Astrocyte (in vitro differentiated cells and primary cell): ENCODE results near the gene PDSS1. TPM values are rescaled to one million over a fixed set of nuclear protein-coding genes. Genes with fewer than 3 reads are reported as not detected.
A peak's percentile ranks its signal among the peaks of the same experiment; 100 is the strongest.

Experiments used
- DNase-seq: peaks from one replicate; pipeline ENCODE4 v3.0.0-alpha.2; 2010; ENCODE audit warnings: low read depth
- FAIRE-seq: peaks from 2 replicates; lab custom pipeline; 2011; peaks lifted over from hg19 to GRCh38; lab: Jason Lieb, UNC
- H2AFZ ChIP-seq: 2 replicates; pipeline ENCODE4 v1.6.0; 2012; ENCODE audit warnings: low read depth, low read length, inconsistent platforms
- H3K27ac ChIP-seq: 2 replicates; pipeline ENCODE4 v1.5.1; 2011; ENCODE audit warnings: low read depth, low read length, inconsistent platforms
- H3K27me3 ChIP-seq: 2 replicates; pipeline ENCODE4 v1.6.0; 2011; ENCODE audit warnings: low read length, inconsistent platforms; ENCODE audit not compliant: insufficient read depth
- H3K36me3 ChIP-seq: 2 replicates; pipeline ENCODE4 v1.5.1; 2011; ENCODE audit warnings: low read length, inconsistent platforms; ENCODE audit not compliant: insufficient read depth
- H3K4me1 ChIP-seq: 2 replicates; pipeline ENCODE4 v1.5.1; 2011; ENCODE audit warnings: low read length, inconsistent platforms; ENCODE audit not compliant: insufficient read depth
- H3K4me2 ChIP-seq: 2 replicates; pipeline ENCODE4 v1.6.0; 2012; ENCODE audit warnings: low read length, inconsistent platforms
- H3K4me3 ChIP-seq: 2 replicates; pipeline ENCODE4 v1.5.1; 2011; ENCODE audit warnings: low read depth, mild to moderate bottlenecking, low read length, inconsistent platforms; ENCODE audit not compliant: insufficient read depth
- H3K79me2 ChIP-seq: 2 replicates; pipeline ENCODE4 v1.6.0; 2012; ENCODE audit warnings: mild to moderate bottlenecking, low read length, inconsistent platforms; ENCODE audit not compliant: insufficient read depth
- H3K9ac ChIP-seq: 2 replicates; pipeline ENCODE4 v1.6.0; 2012; ENCODE audit warnings: mild to moderate bottlenecking, low read length, inconsistent platforms
- H3K9me3 ChIP-seq: 2 replicates; pipeline ENCODE4 v1.5.1; 2012; ENCODE audit warnings: low read depth, mild to moderate bottlenecking, low read length, inconsistent platforms; ENCODE audit not compliant: insufficient read depth
- H4K20me1 ChIP-seq: 2 replicates; pipeline ENCODE4 v1.6.0; 2012; ENCODE audit warnings: low read length, inconsistent platforms; ENCODE audit not compliant: insufficient read depth
- H3K27ac Mint-ChIP-seq: one replicate; pipeline ENCODE4 v1.8.0; 2021; ENCODE audit warnings: mild to moderate bottlenecking, mixed read lengths; ENCODE audit not compliant: unreplicated experiment
- H3K27me3 Mint-ChIP-seq: one replicate; pipeline ENCODE4 v1.8.0; 2021; ENCODE audit warnings: low read depth, mixed read lengths; ENCODE audit not compliant: unreplicated experiment
- H3K36me3 Mint-ChIP-seq: one replicate; pipeline ENCODE4 v1.8.0; 2021; ENCODE audit warnings: low read depth, mixed read lengths; ENCODE audit not compliant: unreplicated experiment
- H3K4me1 Mint-ChIP-seq: one replicate; pipeline ENCODE4 v1.8.0; 2021; ENCODE audit warnings: low read depth, mixed read lengths; ENCODE audit not compliant: unreplicated experiment
- H3K4me3 Mint-ChIP-seq: one replicate; pipeline ENCODE4 v1.8.0; 2021; ENCODE audit warnings: mild to moderate bottlenecking, moderate library complexity, mixed read lengths; ENCODE audit not compliant: unreplicated experiment
- H3K9me3 Mint-ChIP-seq: one replicate; pipeline ENCODE4 v1.8.0; 2021; ENCODE audit warnings: mild to moderate bottlenecking, mixed read lengths; ENCODE audit not compliant: unreplicated experiment
- EZH2 ChIP-seq: IDR thresholded peaks from 2 replicates; pipeline ENCODE4 v1.6.1; 2012; ENCODE audit warnings: mild to moderate bottlenecking, low read length, inconsistent platforms; ENCODE audit not compliant: insufficient read depth
- total RNA-seq: library from RNA; stranded (reverse); gene quantifications from 2 replicates; pipeline ENCODE4 v1.2.1, GENCODE V29; 2021
- TF ChIP-seq, protein P1 (sequence below): IDR thresholded peaks from 2 replicates; pipeline ENCODE4 v1.5.1; 2011; ENCODE audit warnings: low read depth, mild to moderate bottlenecking, inconsistent platforms, low read length, moderate library complexity; ENCODE audit not compliant: insufficient read depth

The PDSS1 gene
- total RNA-seq, 1 donor from 2014 or later = 9.6 TPM

DNA sequence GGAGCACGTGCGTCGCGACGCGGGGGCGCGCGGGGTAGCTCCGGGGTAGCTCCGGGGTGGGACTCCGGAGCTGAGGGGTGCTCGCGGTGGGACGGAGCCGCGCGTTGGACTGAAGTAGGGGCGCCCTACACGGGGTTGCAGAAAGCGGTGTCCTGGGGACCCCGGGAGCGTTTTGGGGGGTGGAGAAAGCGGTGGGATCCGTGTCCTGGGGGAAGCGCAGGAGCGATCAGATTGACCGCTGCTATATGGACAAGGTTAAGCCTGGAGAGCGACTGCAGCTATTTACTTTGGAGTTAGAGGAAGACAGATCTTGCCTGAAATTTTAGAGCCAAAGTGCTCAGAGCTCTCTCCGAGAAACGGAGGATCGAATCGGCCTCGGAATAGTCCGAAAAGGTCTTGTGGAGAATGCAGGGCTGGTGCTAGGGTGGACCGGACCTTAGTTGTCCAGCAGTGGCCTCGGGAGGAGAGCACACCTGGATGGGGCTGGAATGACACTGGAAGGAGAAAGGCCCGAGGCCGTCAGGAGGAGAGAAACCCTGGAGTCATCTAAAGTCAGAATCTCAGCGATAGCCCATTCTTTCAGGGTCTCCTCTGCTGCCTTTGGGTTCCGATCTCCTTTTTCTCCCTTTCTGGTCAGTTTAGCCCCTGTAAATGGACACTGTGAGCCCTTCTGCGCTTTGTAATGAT is 564 bp downstream of the PDSS1 start:
- Histone ChIP-seq H3K27ac (peak overlapping the region; percentile 78), H2AFZ (peak overlapping the region; percentile 97), H4K20me1 (peaks cover 7% of the 10 kb centered on the region), H3K4me3 (peak overlapping the region; percentile 97), H3K4me1 (peaks cover 10% of the 10 kb centered on the region), H3K9me3 (no peaks in the 10 kb centered on the region), H3K27me3 (no peaks in the 10 kb centered on the region), H3K79me2 (peaks cover 61% of the 10 kb centered on the region), H3K4me2 (peak overlapping the region; percentile 98), H3K9ac (peak overlapping the region; percentile 85), H3K36me3 (no peaks in the 10 kb centered on the region)
- Mint-ChIP-seq H3K36me3 (peaks cover 5% of the 10 kb centered on the region), H3K4me3 (peak overlapping the region; percentile 94), H3K27ac (peak overlapping the region; percentile 79), H3K27me3 (no peaks in the 10 kb centered on the region), H3K4me1 (peaks cover 12% of the 10 kb centered on the region), H3K9me3 (no peaks in the 10 kb centered on the region)
- FAIRE-seq (no peak), DNase-seq (no peak)
- TF ChIP-seq EZH2 = no peak
- TF ChIP-seq, protein P1, sequence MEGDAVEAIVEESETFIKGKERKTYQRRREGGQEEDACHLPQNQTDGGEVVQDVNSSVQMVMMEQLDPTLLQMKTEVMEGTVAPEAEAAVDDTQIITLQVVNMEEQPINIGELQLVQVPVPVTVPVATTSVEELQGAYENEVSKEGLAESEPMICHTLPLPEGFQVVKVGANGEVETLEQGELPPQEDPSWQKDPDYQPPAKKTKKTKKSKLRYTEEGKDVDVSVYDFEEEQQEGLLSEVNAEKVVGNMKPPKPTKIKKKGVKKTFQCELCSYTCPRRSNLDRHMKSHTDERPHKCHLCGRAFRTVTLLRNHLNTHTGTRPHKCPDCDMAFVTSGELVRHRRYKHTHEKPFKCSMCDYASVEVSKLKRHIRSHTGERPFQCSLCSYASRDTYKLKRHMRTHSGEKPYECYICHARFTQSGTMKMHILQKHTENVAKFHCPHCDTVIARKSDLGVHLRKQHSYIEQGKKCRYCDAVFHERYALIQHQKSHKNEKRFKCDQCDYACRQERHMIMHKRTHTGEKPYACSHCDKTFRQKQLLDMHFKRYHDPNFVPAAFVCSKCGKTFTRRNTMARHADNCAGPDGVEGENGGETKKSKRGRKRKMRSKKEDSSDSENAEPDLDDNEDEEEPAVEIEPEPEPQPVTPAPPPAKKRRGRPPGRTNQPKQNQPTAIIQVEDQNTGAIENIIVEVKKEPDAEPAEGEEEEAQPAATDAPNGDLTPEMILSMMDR = no peak

DNA sequence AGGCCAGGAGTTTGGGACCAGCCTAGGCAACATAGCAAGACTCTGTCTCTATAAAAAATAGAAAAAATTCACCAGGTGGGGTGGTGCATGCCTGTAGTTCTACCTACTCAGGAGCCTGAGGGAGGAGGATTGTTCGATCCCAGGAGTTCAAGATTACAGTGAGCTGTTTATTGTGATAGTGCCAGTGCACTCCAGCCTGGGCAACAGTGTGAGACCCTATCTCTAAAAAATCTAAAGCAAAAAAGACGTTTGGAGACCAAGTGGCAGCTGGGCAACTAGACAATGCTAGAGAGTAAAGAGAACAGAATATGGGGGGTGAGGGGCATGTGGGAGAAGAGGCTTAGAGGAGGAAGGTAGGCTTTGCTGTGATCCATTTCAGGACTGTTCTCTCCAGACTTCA is 1.4 kb downstream of the PDSS1 start:
- Histone ChIP-seq H3K27ac (no peak overlapping the region), H3K4me2 (peak overlapping the region; percentile 98), H3K4me1 (peaks cover 10% of the 10 kb centered on the region), H3K9ac (no peak overlapping the region), H2AFZ (no peak overlapping the region), H4K20me1 (peaks cover 7% of the 10 kb centered on the region), H3K9me3 (no peaks in the 10 kb centered on the region), H3K79me2 (peaks cover 65% of the 10 kb centered on the region), H3K4me3 (no peak overlapping the region), H3K27me3 (no peaks in the 10 kb centered on the region), H3K36me3 (no peaks in the 10 kb centered on the region)
- Mint-ChIP-seq H3K27me3 (no peaks in the 10 kb centered on the region), H3K4me1 (peaks cover 13% of the 10 kb centered on the region), H3K9me3 (no peaks in the 10 kb centered on the region), H3K27ac (no peak overlapping the region), H3K4me3 (peak overlapping the region; percentile 94), H3K36me3 (peaks cover 5% of the 10 kb centered on the region)
- no peak for DNase-seq
- no peak for TF ChIP-seq EZH2
- TF ChIP-seq, protein P1 = no peak
- no peak for FAIRE-seq

DNA sequence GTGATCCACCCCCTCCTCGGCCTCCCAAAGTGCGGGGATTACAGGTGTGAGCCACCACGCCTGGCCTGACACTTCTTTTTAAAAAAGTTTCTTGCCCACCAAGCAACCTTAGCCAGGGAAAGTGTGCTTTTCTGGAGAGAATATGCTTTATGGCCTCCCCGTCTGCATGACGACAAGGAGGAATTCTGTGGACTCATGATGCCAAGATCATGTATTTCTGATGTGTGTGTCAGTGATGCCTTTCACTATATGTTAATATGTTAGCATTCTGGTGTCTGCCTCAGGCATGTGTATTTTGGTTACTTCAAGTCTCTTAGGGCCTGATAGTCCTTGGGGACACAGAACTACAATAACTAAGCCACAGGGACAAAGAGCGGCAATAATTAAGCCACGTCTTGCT is 2.1 kb downstream of the PDSS1 start:
- Mint-ChIP-seq H3K4me1 (peaks cover 10% of the 10 kb centered on the region), H3K9me3 (no peaks in the 10 kb centered on the region), H3K4me3 (no peak overlapping the region), H3K36me3 (peaks cover 5% of the 10 kb centered on the region), H3K27me3 (no peaks in the 10 kb centered on the region), H3K27ac (no peak overlapping the region)
- no peak overlapping the region for H3K4me2 ChIP-seq
- H3K27me3 ChIP-seq = no peaks in the 10 kb centered on the region
- H3K79me2 ChIP-seq = peaks cover 65% of the 10 kb centered on the region
- no peak for TF ChIP-seq EZH2
- TF ChIP-seq, protein P1 = no peak
- H3K4me1 ChIP-seq = peaks cover 10% of the 10 kb centered on the region
- H3K9ac ChIP-seq = no peak overlapping the region
- DNase-seq = no peak
- peaks cover 2% of the 10 kb centered on the region for H3K36me3 ChIP-seq
- no peak for FAIRE-seq
- no peak overlapping the region for H3K4me3 ChIP-seq
- no peak overlapping the region for H3K27ac ChIP-seq
- H4K20me1 ChIP-seq = peaks cover 7% of the 10 kb centered on the region
- no peaks in the 10 kb centered on the region for H3K9me3 ChIP-seq
- no peak overlapping the region for H2AFZ ChIP-seq
